OCI-M1 (cell line): ENCODE measurements around the gene WWP2.

Source experiments
- DNase-seq: peaks from one replicate; lab custom pipeline; 2025; lab: John Stamatoyannopoulos, UW

Gene WWP2

GRCh38 chr16:69927056-69927757 is 165.1 kb downstream of the WWP2 start:
- no peak for DNase-seq

GRCh38 chr16:69928856-69929400 is 166.8 kb downstream of the WWP2 start:
- no peak for DNase-seq

GRCh38 chr16:69929480-69929879 is 167.3 kb downstream of the WWP2 start:
- no peak for DNase-seq

GRCh38 chr16:69930117-69930776 is 168.1 kb downstream of the WWP2 start:
- DNase-seq: peak; percentile 74

- no peak for DNase-seq
Observed at GRCh38 chr16:69931631-69932030, 169.5 kb downstream of the WWP2 start.

GRCh38 chr16:69932228-69932627 is 170.1 kb downstream of the WWP2 start:
- no peak for DNase-seq

GRCh38 chr16:69932691-69933392 is 170.7 kb downstream of the WWP2 start:
- DNase-seq: no peak

- no peak for DNase-seq
Observed at GRCh38 chr16:69934044-69934443, 171.9 kb downstream of the WWP2 start.

GRCh38 chr16:69934751-69935150 is 172.6 kb downstream of the WWP2 start:
- DNase-seq: no peak

- no peak for DNase-seq
Observed at GRCh38 chr16:69935278-69935711, 173.2 kb downstream of the WWP2 start.

- DNase-seq: no peak
Observed at GRCh38 chr16:69935740-69936139, 173.6 kb downstream of the WWP2 start.

GRCh38 chr16:69936252-69936651 is 174.1 kb downstream of the WWP2 start:
- no peak for DNase-seq

- DNase-seq: no peak
Observed at GRCh38 chr16:69936751-69937211, 174.6 kb downstream of the WWP2 start.

- DNase-seq: no peak
Observed at GRCh38 chr16:69937465-69937951, 175.4 kb downstream of the WWP2 start.

- DNase-seq: no peak
Observed at GRCh38 chr16:69938981-69939820, 177.1 kb downstream of the WWP2 start.

- no peak for DNase-seq
Observed at GRCh38 chr16:69939821-69940585, 177.9 kb downstream of the WWP2 start.

- DNase-seq: no peak
Observed at GRCh38 chr16:69940676-69941075, 178.5 kb downstream of the WWP2 start.

- no peak for DNase-seq
Observed at GRCh38 chr16:69941251-69942098, 179.3 kb downstream of the WWP2 start.

GRCh38 chr16:69942099-69942491 is 180.0 kb downstream of the WWP2 start:
- no peak for DNase-seq

GRCh38 chr16:69942627-69943170 is 180.6 kb downstream of the WWP2 start:
- no peak for DNase-seq
